H1 (cell line): ENCODE data around the gene CDC42BPB.

Experiments
- CBX8 ChIP-seq: fragments of 300-800, 300-1000 bp; sonication (generic); IDR thresholded peaks from 2 replicates; pipeline ENCODE4 v1.7.1; 2016; ENCODE audit warnings: low read depth, low read length, borderline replicate concordance
- CREB1 ChIP-seq: IDR thresholded peaks from 2 replicates; pipeline ENCODE4 v1.6.1; 2012; ENCODE audit warnings: inconsistent platforms
- EZH2 ChIP-seq: fragments of 200-600 bp; sonication (generic); IDR thresholded peaks from 2 replicates; pipeline ENCODE4 v1.7.1; 2012; ENCODE audit warnings: low read depth, mild to moderate bottlenecking, moderate library complexity, low read length, inconsistent platforms; ENCODE audit not compliant: severe bottlenecking
- FOSL1 ChIP-seq: IDR thresholded peaks from 2 replicates; pipeline ENCODE4 v1.6.1; 2011; ENCODE audit warnings: mild to moderate bottlenecking, low read depth, low read length, moderate library complexity; ENCODE audit not compliant: insufficient read depth
- POLR2A ChIP-seq, 2 experiments: IDR thresholded peaks; 1 replicate in 1 of 2; 2 replicates in 1 of 2; pipeline ENCODE4 v1.6.1; 2011; ENCODE audit warnings: low read depth in 2 of 2, low read length in 2 of 2, mild to moderate bottlenecking in 2 of 2; ENCODE audit errors: control extremely low read depth in 1 of 2
- POLR2AphosphoS5 ChIP-seq: IDR thresholded peaks from 2 replicates; pipeline ENCODE4 v1.6.1; 2011; ENCODE audit warnings: low read depth, low read length
- TEAD4 ChIP-seq: IDR thresholded peaks from 2 replicates; pipeline ENCODE4 v1.6.1; 2012; ENCODE audit warnings: low read depth, low read length, inconsistent platforms, mixed read lengths
- TF ChIP-seq, protein P1 (sequence below): IDR thresholded peaks from 2 replicates; pipeline ENCODE4 v1.6.1; 2012; ENCODE audit warnings: inconsistent platforms
- TF ChIP-seq, protein P2 (sequence below), 3 experiments: IDR thresholded peaks; 1 replicate in 2 of 3; 2 replicates in 1 of 3; pipeline versions ENCODE4 v1.5.1 to v1.6.1; 2011; ENCODE audit warnings: low read length in 3 of 3, mild to moderate bottlenecking in 3 of 3, inconsistent platforms in 2 of 3, low read depth in 1 of 3, moderate library complexity in 1 of 3; ENCODE audit not compliant: insufficient read depth in 1 of 3; ENCODE audit errors: control extremely low read depth in 1 of 3

GRCh38 chr14:103008768-103009357 is 48.5 kb downstream of the CDC42BPB start:
- TF ChIP-seq CREB1 (no peak), POLR2AphosphoS5 (no peak), EZH2 (no peak), POLR2A (IDR thresholded peaks at IDR 0.05; ENCODE audit: control extremely low read depth in 1 of 2, low read depth in 2 of 2, low read length in 2 of 2) (no peak), TEAD4 (no peak), CBX8 (no peak), FOSL1 (no peak)
- TF ChIP-seq, protein P1, sequence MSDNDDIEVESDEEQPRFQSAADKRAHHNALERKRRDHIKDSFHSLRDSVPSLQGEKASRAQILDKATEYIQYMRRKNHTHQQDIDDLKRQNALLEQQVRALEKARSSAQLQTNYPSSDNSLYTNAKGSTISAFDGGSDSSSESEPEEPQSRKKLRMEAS, result no peak
- TF ChIP-seq, protein P2, sequence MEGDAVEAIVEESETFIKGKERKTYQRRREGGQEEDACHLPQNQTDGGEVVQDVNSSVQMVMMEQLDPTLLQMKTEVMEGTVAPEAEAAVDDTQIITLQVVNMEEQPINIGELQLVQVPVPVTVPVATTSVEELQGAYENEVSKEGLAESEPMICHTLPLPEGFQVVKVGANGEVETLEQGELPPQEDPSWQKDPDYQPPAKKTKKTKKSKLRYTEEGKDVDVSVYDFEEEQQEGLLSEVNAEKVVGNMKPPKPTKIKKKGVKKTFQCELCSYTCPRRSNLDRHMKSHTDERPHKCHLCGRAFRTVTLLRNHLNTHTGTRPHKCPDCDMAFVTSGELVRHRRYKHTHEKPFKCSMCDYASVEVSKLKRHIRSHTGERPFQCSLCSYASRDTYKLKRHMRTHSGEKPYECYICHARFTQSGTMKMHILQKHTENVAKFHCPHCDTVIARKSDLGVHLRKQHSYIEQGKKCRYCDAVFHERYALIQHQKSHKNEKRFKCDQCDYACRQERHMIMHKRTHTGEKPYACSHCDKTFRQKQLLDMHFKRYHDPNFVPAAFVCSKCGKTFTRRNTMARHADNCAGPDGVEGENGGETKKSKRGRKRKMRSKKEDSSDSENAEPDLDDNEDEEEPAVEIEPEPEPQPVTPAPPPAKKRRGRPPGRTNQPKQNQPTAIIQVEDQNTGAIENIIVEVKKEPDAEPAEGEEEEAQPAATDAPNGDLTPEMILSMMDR (IDR thresholded peaks at IDR 0.05; ENCODE audit: control extremely low read depth in 1 of 3, insufficient read depth in 1 of 3, low read depth in 1 of 3, low read length in 3 of 3), result no peak
